LNCaP clone FGC (cell line): ENCODE data around the gene RBL2.

Source experiments
- DNase-seq: peaks from one replicate; pipeline ENCODE4 v3.0.0-alpha.2; 2011; ENCODE audit warnings: low read depth
- H3K4me3 ChIP-seq: 2 replicates; pipeline ENCODE4 v1.5.1; 2011; ENCODE audit warnings: mild to moderate bottlenecking, low read depth, low read length, control low read depth
- TF ChIP-seq, protein P1 (sequence below): IDR thresholded peaks from 2 replicates; pipeline ENCODE4 v1.5.1; 2012; ENCODE audit warnings: mild to moderate bottlenecking; ENCODE audit not compliant: control insufficient read depth, insufficient read depth; ENCODE audit errors: extremely low read depth

The RBL2 gene

DNA sequence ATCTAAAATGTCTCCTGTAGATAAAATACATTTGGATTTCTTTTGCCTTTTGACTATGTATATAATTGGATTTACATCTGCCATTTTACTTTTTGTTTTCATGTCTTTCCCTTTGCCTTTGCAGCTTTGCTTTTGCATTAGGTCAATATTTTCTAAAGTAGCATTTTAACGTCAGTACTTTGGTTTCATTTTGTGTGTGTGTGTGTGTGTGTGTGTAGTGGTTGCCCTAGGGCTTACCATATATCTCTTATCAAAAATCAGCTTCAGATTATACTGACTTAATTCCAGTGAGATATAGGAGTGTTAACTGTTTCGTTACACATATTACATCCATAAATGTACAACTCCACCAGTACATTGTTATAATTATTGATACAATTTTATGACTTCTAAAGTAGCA, 42.6 kb downstream of the RBL2 start:
- TF ChIP-seq, protein P1, sequence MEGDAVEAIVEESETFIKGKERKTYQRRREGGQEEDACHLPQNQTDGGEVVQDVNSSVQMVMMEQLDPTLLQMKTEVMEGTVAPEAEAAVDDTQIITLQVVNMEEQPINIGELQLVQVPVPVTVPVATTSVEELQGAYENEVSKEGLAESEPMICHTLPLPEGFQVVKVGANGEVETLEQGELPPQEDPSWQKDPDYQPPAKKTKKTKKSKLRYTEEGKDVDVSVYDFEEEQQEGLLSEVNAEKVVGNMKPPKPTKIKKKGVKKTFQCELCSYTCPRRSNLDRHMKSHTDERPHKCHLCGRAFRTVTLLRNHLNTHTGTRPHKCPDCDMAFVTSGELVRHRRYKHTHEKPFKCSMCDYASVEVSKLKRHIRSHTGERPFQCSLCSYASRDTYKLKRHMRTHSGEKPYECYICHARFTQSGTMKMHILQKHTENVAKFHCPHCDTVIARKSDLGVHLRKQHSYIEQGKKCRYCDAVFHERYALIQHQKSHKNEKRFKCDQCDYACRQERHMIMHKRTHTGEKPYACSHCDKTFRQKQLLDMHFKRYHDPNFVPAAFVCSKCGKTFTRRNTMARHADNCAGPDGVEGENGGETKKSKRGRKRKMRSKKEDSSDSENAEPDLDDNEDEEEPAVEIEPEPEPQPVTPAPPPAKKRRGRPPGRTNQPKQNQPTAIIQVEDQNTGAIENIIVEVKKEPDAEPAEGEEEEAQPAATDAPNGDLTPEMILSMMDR, result no peak
- H3K4me3 ChIP-seq, result no peak overlapping the region
- DNase-seq, result no peak

DNA sequence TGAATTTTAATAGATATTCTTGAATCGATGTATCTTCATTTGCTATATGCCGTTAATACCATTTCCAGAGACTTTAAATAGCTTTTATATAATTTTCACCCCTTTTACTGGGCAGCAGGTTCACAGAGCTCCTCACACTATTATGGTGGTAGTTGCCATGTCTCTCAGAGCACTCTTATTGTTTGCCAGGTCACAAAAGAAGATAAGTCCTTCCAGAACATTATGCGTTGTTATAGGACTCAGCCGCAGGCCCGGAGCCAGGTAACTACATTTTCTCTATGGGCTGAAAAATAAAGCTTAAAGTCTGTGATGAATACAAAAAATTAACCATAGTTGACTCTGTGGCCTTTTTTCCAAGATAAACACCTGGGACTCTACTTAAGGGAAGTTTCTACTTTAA, 44.7 kb downstream of the RBL2 start:
- TF ChIP-seq, protein P1, result no peak
- H3K4me3 ChIP-seq, result no peak overlapping the region
- no peak for DNase-seq

DNA sequence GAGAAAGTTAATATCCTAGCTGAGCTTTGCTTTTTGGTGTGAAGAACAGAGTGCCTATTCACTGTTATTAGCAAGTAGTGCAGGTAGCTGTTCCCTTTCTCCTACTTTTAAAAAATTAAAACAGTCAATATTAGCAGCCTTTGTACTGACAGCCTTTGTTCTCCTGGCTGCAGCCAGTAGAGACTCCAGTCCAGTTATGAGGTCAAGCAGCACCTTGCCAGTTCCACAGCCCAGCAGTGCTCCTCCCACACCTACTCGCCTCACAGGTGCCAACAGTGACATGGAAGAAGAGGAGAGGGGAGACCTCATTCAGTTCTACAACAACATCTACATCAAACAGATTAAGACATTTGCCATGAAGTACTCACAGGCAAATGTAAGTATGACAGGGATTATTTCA, 46.1 kb downstream of the RBL2 start:
- DNase-seq, result no peak
- TF ChIP-seq, protein P1, result no peak
- no peak overlapping the region for H3K4me3 ChIP-seq

DNA sequence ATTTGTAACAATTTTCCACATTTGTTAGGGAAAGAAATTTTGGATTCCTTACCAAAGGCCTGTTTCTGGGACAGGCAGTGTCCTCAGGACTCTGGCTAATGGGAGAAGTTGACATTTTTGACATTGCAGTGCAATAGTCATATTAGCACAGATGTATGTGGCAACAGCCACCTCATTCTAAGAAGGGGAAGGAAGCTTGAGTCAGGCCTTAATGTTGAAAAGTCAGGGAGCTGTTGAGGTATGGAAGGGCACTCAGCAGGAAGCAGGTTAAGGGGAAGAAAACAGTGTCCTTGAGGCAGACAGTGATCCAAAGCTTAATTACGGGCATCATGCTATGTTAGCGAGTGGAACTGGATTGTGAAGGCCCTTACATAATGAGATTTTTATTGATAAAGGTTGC, 47.9 kb downstream of the RBL2 start:
- DNase-seq, result no peak
- no peak overlapping the region for H3K4me3 ChIP-seq
- TF ChIP-seq, protein P1, result no peak

DNA sequence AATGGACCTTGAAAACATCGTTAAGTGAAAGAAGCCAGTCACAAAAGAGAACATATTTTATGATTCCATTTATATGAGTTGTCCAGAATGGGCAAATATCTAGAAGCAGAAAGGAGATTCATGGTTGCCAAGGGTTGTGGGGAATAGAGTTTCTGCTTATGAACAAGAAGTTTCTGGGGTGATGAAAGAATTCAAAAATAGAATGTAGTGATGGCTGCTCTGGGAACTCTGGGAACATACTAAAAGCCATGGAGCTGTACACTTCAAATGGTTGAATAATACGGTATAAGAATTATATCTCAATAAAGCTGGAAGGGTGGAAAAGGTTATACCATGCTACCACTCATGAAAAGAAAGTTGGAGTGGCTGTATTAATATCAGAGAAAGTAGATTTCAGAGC, 50.3 kb downstream of the RBL2 start:
- DNase-seq, result no peak
- no peak overlapping the region for H3K4me3 ChIP-seq
- TF ChIP-seq, protein P1, result no peak

DNA sequence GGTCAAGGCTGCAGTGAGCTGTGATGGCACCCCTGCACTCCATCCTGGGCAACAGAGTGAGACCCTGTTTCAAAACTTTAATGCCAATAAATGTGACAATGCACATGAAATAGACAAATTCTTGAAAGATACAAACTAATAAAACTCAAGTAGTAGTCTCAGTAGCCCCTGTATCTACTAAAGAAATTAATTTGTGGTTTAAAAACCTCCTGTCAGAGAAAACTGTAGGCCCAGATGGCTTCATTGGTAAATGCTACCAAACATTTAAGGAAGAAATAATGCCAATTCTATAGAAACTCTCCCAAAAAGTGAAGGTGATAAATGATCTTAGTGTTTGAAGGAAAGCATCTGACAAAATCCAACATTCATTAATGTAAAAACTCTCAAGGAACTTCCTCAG, 52.0 kb downstream of the RBL2 start:
- TF ChIP-seq, protein P1, result no peak
- no peak overlapping the region for H3K4me3 ChIP-seq
- no peak for DNase-seq

DNA sequence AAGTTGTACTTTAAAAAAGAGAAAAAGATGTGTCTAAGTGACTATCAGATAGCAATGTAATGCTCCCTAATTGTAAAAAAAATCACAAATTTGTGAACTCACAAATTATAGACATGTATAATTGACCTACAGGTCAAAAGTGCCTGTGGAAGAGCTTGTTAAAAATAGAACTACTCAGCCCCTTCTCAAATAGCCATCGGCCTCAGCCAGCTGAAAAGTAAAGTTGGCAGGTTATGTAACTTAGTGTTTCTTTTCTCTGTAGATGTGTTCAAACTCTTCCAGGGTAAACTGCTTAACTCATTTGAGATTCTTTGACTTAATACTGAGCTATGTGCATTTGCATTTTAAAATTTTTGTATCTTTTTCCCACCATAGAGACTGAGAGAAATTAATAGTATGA, 55.5 kb downstream of the RBL2 start:
- TF ChIP-seq, protein P1, result no peak
- no peak for DNase-seq
- H3K4me3 ChIP-seq, result no peak overlapping the region
